Aorta (tissue), 5 donors: ENCODE results near the gene DCDC2C. TPM values are rescaled to one million over a fixed set of nuclear protein-coding genes. Genes with fewer than 3 reads are reported as not detected.

Experiments used
- ATAC-seq: fragments of 200-7000 bp; cut with Tn5 transposase; one replicate; pipeline ENCODE4 v1.9.1; 2022; ENCODE audit warnings: moderate library complexity; ENCODE audit not compliant: low FRiP score
- DNase-seq, 2 donors: peaks; one replicate each; pipeline ENCODE4 v3.0.0-alpha.2; 2020
- H3K27ac ChIP-seq, 2 donors: one replicate each; pipeline ENCODE4 v1.5.1; 2013; ENCODE audit warnings: low read length in 2 of 2, mild to moderate bottlenecking in 2 of 2, moderate library complexity in 2 of 2, control low read depth in 1 of 2, inconsistent platforms in 1 of 2, low read depth in 1 of 2
- H3K27me3 ChIP-seq, 2 donors: one replicate each; pipeline ENCODE4 v1.6.1; 2013; ENCODE audit warnings: control low read depth in 1 of 2, low read length in 1 of 2, mild to moderate bottlenecking in 1 of 2, moderate library complexity in 1 of 2; ENCODE audit not compliant: insufficient read depth in 2 of 2, control insufficient read depth in 1 of 2
- H3K36me3 ChIP-seq, 2 donors: one replicate each; pipeline ENCODE4 v1.6.1; 2013; ENCODE audit warnings: control low read depth in 1 of 2, low read length in 1 of 2, mild to moderate bottlenecking in 1 of 2; ENCODE audit not compliant: insufficient read depth in 2 of 2, control insufficient read depth in 1 of 2
- H3K4me1 ChIP-seq, 2 donors: one replicate each; pipeline ENCODE4 v1.6.1; 2013; ENCODE audit warnings: low read length in 2 of 2, control low read depth in 1 of 2, mild to moderate bottlenecking in 1 of 2, moderate library complexity in 1 of 2; ENCODE audit not compliant: insufficient read depth in 2 of 2, control insufficient read depth in 1 of 2
- H3K4me3 ChIP-seq, 2 donors: one replicate each; pipeline ENCODE4 v1.5.1; 2013; ENCODE audit warnings: low read length in 2 of 2, control low read depth in 1 of 2, mild to moderate bottlenecking in 1 of 2
- H3K9me3 ChIP-seq: one replicate; pipeline ENCODE4 v1.6.1; 2013; ENCODE audit warnings: mild to moderate bottlenecking, low read length; ENCODE audit not compliant: control insufficient read depth
- WGBS, 2 donors: extraction: QIAGEN DNeasy Blood & Tissue Kit; methylation state at CpG; one replicate each; pipeline ENCODE4 v1.1.7; 2013; 5-methylcytosine and 5-hydroxymethylcytosine counted together
- intact Hi-C, 2 donors: fragments of 100-400 bp; cut with DNase I; formaldehyde crosslinking; loops; one replicate each; pipeline versions ENCODE4 v1.14.2 to v1.15.0; 2022
- polyA plus RNA-seq, 2 donors: library from polyadenylated mRNA; stranded (reverse); fragments of 200-250 nt; gene quantifications; one replicate each; pipeline ENCODE4 v1.2.3, GENCODE V29; 2013
- total RNA-seq, 2 donors: library from RNA; stranded (reverse); fragmentation: NEBNext Ultra II Directional; extraction: Animal tissue kit (Norgen Biotek cat#: 25700); gene quantifications; one replicate each; pipeline ENCODE4 v1.2.1, GENCODE V29; 2021
- donor health status: healthy with polysubstance abuse.
- donor health status: Bipolar disorder and iron deficiency.
- donor health status: DM: no; HTN: no; CAD: no.
- donor health status: DM: no; HTN: no; CAD: no.
- donor health status: DM: yes; HTN: yes; CAD: no.

The DCDC2C gene
- total and polyA plus RNA-seq, 4 donors, result 0.27 to 10.7 (median 2.4) TPM; not detected in 1

DNA sequence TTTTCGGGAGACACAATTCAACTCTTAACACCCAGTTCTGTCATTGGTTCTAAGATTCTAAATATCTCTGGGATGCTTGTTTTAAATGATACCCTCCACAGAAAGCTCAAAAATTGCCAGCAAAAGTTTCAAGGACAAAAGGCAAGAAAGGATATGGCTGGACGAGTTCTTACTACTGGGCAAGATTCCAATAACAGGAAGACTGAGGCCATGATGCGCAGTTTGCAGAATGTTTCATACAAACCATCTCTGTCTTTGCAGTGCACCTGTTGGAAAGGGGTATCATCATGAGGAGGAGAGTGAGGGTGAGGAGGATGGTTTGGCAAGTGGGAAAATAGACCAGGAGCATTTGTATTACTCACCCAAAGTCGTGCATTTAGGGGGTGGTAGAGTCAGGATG, 172.8 kb downstream of the DCDC2C start:
- H3K4me1 ChIP-seq, result no peaks in the 10 kb centered on the region
- no peaks in the 10 kb centered on the region for H3K36me3 ChIP-seq
- no peaks in the 10 kb centered on the region for H3K27me3 ChIP-seq
- DNase-seq (no peak), ATAC-seq (no peak)
- WGBS, 2 donors, result 72 to 75% methylated on average over 4 of the region's 4 CpGs
- H3K9me3 ChIP-seq, result no peaks in the 10 kb centered on the region
- intact Hi-C loops, result no loop called here
- no peak overlapping the region for H3K4me3 ChIP-seq
- H3K27ac ChIP-seq, result no peak overlapping the region

GRCh38 chr2:3876685-3877084, 173.3 kb downstream of the DCDC2C start:
- WGBS, 2 donors, result 8 to 12% methylated on average over 3 of the region's 3 CpGs
- Histone ChIP-seq H3K36me3 (no peaks in the 10 kb centered on the region), H3K4me1 (no peaks in the 10 kb centered on the region), H3K27ac (no peak overlapping the region), H3K4me3 (no peak overlapping the region), H3K9me3 (no peaks in the 10 kb centered on the region), H3K27me3 (no peaks in the 10 kb centered on the region)
- ATAC-seq (no peak), DNase-seq (no peak)
- intact Hi-C loops, result no loop called here

DNA sequence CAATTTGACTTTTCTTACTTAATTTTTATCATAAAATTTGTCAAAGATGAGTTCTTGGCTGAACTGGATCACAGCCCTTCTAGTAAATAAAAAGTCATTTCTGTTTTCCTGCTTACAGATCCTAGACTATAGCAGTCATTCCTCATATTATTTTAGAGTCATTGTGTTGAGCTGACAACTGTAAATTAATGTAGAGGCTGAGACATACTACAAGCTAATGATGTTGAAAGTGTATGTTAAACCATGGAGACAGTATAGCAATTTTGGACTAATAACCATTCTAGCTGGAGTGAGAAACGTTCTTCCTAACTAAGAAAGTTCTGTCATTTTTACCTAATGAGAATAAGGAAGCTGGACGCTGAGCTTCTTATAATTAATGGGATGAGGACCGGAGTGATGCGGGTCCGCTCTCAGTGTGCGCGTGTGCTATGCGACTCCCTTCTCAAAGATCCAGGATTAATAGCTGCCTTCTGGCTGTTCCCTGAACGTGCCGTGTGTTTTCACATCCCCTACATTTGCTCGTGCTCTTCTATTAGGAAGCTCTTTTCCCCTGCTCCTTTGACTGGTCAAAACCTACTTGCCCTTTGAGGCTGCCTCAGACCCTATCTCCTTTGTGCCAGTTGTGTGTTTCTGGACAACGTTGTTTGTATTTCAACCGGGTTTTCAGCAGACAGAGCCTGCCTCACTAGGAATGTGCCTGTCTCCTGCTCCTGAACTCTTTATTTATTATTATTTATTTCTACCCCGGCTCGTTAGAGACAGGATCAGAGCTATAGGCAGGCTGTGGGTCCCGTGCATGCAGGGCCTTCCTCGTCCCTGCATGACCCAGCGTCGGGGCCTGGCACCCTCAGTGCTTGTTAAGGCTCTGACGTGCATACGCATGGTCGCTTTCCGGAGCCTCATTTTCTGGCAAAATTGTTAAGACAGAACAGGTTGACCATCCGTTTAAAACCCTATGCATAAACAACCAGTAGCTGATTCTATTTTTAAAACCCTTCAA, 182.6 kb downstream of the DCDC2C start:
- Histone ChIP-seq H3K27me3 (no peaks in the 10 kb centered on the region), H3K4me1 (no peaks in the 10 kb centered on the region), H3K27ac (no peak overlapping the region), H3K9me3 (peaks cover 3% of the 10 kb centered on the region), H3K4me3 (no peak overlapping the region), H3K36me3 (no peaks in the 10 kb centered on the region)
- ATAC-seq (no peak), DNase-seq (no peak)
- intact Hi-C loops, result no loop called here
- WGBS, 2 donors, result 40 to 49% methylated on average over 24 of the region's 24 CpGs

DNA sequence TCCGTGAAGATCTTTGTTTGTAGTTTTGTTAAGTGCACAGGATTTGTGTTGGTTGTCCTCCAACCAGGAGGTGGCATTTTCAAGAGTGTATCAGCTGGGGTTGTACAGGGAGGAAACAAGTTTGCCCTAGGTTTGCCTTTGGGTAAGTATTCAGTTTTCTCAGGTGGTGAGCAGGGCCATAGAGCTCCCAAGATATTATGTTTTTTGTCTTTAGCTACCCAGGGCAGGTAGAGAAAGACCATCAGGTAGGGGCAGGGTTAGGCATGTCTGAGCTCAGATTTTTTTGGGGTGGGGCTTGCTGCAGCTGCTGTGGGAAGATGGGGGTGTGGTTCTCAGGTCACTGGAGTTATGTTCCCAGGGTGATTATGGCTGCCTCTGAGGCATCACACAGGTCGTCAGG, 191.6 kb downstream of the DCDC2C start:
- Histone ChIP-seq H3K4me1 (no peaks in the 10 kb centered on the region), H3K4me3 (no peak overlapping the region), H3K27ac (no peak overlapping the region), H3K27me3 (no peaks in the 10 kb centered on the region), H3K9me3 (no peaks in the 10 kb centered on the region), H3K36me3 (no peaks in the 10 kb centered on the region)
- 62 to 67% methylated on average over 2 of the region's 2 CpGs for WGBS, 2 donors
- ATAC-seq, result no peak
- intact Hi-C loops, result no loop called here
- DNase-seq, result no peak

Other genes with a start within 250 kb of the DCDC2C start
- 10 to 100 TPM; 63.7 to 70.7 TPM for gene ADI1, start 184.0 kb upstream of the DCDC2C start, total RNA-seq
- 100 to 1,000 TPM; 158 to 206 TPM for gene ADI1, start 184.0 kb upstream of the DCDC2C start, polyA plus RNA-seq
- 10 to 100 TPM; 19.9 to 20.1 TPM for gene RNASEH1, start 145.2 kb upstream of the DCDC2C start, total RNA-seq
- 10 to 100 TPM; 11.0 to 19.5 TPM for gene RNASEH1, start 145.2 kb upstream of the DCDC2C start, polyA plus RNA-seq
- gene RPS7, start 128.3 kb upstream of the DCDC2C start, total RNA-seq, result 100 to 1,000 TPM; 840 to 917 TPM
- gene RPS7, start 128.3 kb upstream of the DCDC2C start, polyA plus RNA-seq, result 1,000 to 10,000 TPM; 1,928 to 3,519 TPM
- 1 to 10 TPM; 1.4 to 1.7 TPM for gene COLEC11, start 108.5 kb upstream of the DCDC2C start, total RNA-seq
- gene COLEC11, start 108.5 kb upstream of the DCDC2C start, polyA plus RNA-seq, result 10 to 100 TPM; 31.3 to 33.2 TPM
- gene ALLC, start 45.4 kb upstream of the DCDC2C start, total RNA-seq, result not detected
- 1 to 10 TPM; 1.4 to 5.3 TPM for gene ALLC, start 45.4 kb upstream of the DCDC2C start, polyA plus RNA-seq